Psoas muscle (tissue), 8 donors: ENCODE results near the gene AIMP1. TPM values are rescaled to one million over a fixed set of nuclear protein-coding genes. Genes with fewer than 3 reads are reported as not detected.

ENCODE experiments used
- ATAC-seq, 4 donors: fragments of 200-7000 bp; cut with Tn5 transposase; one replicate each; pipeline ENCODE4 v1.9.1; 2020; ENCODE audit warnings: moderate library complexity in 3 of 4, mild to moderate bottlenecking in 2 of 4
- DNase-seq, 2 donors: peaks; one replicate each; pipeline ENCODE4 v3.0.0-alpha.2; 2020
- H3K27ac ChIP-seq: fragments of 200-600 bp; one replicate; pipeline ENCODE4 v1.8.0; 2022
- H3K27me3 ChIP-seq, 3 donors: fragments of 200-600 bp in 1 of 3; one replicate each; pipeline versions ENCODE4 v1.6.1 to v1.8.0; 2013 to 2022; ENCODE audit warnings: low read length in 2 of 3, mild to moderate bottlenecking in 2 of 3, moderate library complexity in 1 of 3; ENCODE audit not compliant: insufficient read depth in 3 of 3
- H3K36me3 ChIP-seq, 2 donors: fragments of 200-600 bp in 1 of 2; one replicate each; pipeline versions ENCODE4 v1.6.1 to v1.8.0; 2013 to 2022; ENCODE audit warnings: low read depth in 1 of 2, mild to moderate bottlenecking in 1 of 2, moderate library complexity in 1 of 2; ENCODE audit not compliant: insufficient read depth in 1 of 2
- H3K4me1 ChIP-seq: fragments of 200-600 bp; one replicate; pipeline ENCODE4 v1.8.0; 2022
- H3K4me3 ChIP-seq: fragments of 200-600 bp; one replicate; pipeline ENCODE4 v1.8.0; 2022; ENCODE audit warnings: mild to moderate bottlenecking
- H3K9me3 ChIP-seq: fragments of 200-600 bp; one replicate; pipeline ENCODE4 v1.8.0; 2022
- CTCF ChIP-seq: fragments of 200-600 bp; IDR thresholded peaks from one replicate; pipeline ENCODE4 v1.8.0; 2022; ENCODE audit warnings: antibody characterized with exemption
- WGBS, 3 donors: extraction: QIAGEN DNeasy Blood & Tissue Kit; methylation state at CpG; one replicate each; pipeline versions ENCODE4 v1.1.6 to v1.1.7; 2013; 5-methylcytosine and 5-hydroxymethylcytosine counted together
- intact Hi-C, 2 donors: fragments of 100-400 bp; cut with DNase I; formaldehyde crosslinking; loops; one replicate each; pipeline versions ENCODE4 v1.11.0 to v1.14.2; 2022
- polyA plus RNA-seq, 3 donors: library from polyadenylated mRNA; stranded (reverse); fragments of 200-250 nt; gene quantifications; one replicate each; pipeline ENCODE4 v1.2.3, GENCODE V29; 2013
- total RNA-seq, 4 donors: library from RNA; stranded (reverse); fragmentation: NEBNext Ultra II Directional in 2 of 4; extraction: Animal tissue kit (Norgen Biotek cat#: 25700) in 2 of 4; gene quantifications; one replicate each; pipeline versions ENCODE4 v1.2.1 to v1.2.4, GENCODE V29; 2021 to 2023
- donor health status: healthy with polysubstance abuse.
- donor health status: DM: no; HTN: no; CAD: no; lungs with moderate emphysema.
- donor health status: Bipolar disorder and iron deficiency.
- donor health status: healthy.
- donor health status: DM: yes; HTN: yes; CAD: no.
- donor health status: DM: no; HTN: no; CAD: no.
- donor health status: DM: no; HTN: no; CAD: no.
- donor health status: DM: yes; HTN: yes; CAD: no.

Gene AIMP1
- total and polyA plus RNA-seq, 7 donors: 26.0 to 65.5 (median 36.0) TPM

GRCh38 chr4:106289737-106290136 is 26.6 kb upstream of the AIMP1 start:
- Histone ChIP-seq H3K4me1 (no peaks in the 10 kb centered on the region), H3K27me3 (no peaks in the 10 kb centered on the region), H3K9me3 (no peaks in the 10 kb centered on the region), H3K27ac (no peak overlapping the region), H3K36me3 (peaks cover 6 to 31% of the 10 kb centered on the region in 2 donors), H3K4me3 (no peak overlapping the region)
- DNase-seq (no peak), ATAC-seq (no peak)
- TF ChIP-seq CTCF: no peak
- intact Hi-C loops: no loop called here
- 96 to 98% (median 97%) methylated on average over 2 of the region's 2 CpGs for WGBS, 3 donors

- DNase-seq (no peak), ATAC-seq (no peak)
- 97 to 98% (median 97%) methylated on average over 5 of the region's 5 CpGs for WGBS, 3 donors
- Histone ChIP-seq H3K4me1 (no peaks in the 10 kb centered on the region), H3K9me3 (no peaks in the 10 kb centered on the region), H3K4me3 (no peak overlapping the region), H3K36me3 (peaks cover 6 to 46% of the 10 kb centered on the region in 2 donors), H3K27me3 (no peaks in the 10 kb centered on the region), H3K27ac (no peak overlapping the region)
- no peak for TF ChIP-seq CTCF
- intact Hi-C loops: no loop called here
Measured at GRCh38 chr4:106291678-106292077, 24.7 kb upstream of the AIMP1 start.

- Histone ChIP-seq H3K36me3 (peaks cover 8 to 46% of the 10 kb centered on the region in 2 donors), H3K9me3 (no peaks in the 10 kb centered on the region), H3K27ac (no peak overlapping the region), H3K4me1 (no peaks in the 10 kb centered on the region), H3K4me3 (no peak overlapping the region), H3K27me3 (no peaks in the 10 kb centered on the region)
- intact Hi-C loops: no loop called here
- no peak for DNase-seq
- TF ChIP-seq CTCF: no peak
- ATAC-seq: no peak
- 98 to 99% (median 99%) methylated on average over 10 of the region's 10 CpGs for WGBS, 3 donors
Measured at GRCh38 chr4:106294062-106294461, 22.3 kb upstream of the AIMP1 start.

- H3K27me3 ChIP-seq: no peaks in the 10 kb centered on the region
- H3K27ac ChIP-seq: no peak overlapping the region
- ATAC-seq: no peak
- DNase-seq: no peak
- no peak overlapping the region for H3K4me3 ChIP-seq
- H3K4me1 ChIP-seq: no peaks in the 10 kb centered on the region
- no peak for TF ChIP-seq CTCF
- no peaks in the 10 kb centered on the region for H3K9me3 ChIP-seq
- peaks cover 5 to 51% of the 10 kb centered on the region in 2 donors for H3K36me3 ChIP-seq
- intact Hi-C loops: no loop called here
Measured at GRCh38 chr4:106297245-106298035, 18.9 kb upstream of the AIMP1 start.

DNA sequence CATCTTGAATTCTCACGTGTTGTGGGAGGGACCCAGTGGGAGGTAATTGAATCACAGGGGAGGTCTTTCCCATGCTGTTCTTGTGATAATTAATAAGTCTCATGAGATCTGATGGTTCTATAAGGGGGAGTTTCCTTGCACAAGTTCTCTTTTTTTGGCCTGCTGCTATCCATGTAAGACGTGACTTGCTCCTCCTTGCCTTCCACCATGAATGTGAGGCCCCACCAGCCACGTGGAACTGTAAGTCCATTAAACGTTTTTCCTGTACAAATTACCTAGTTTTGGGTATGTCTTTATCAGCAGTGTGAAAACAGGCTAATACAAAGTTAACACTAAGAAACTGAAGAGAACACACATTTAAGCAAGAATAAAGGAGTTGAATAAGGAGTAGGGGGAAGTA is 16.4 kb upstream of the AIMP1 start:
- H3K4me1 ChIP-seq: no peaks in the 10 kb centered on the region
- WGBS, 3 donors: 80 to 88% (median 82%) methylated on average over 4 of the region's 4 CpGs

More for the DNA sequence above, 16.4 kb upstream of the AIMP1 start:
- Histone ChIP-seq H3K27ac (no peak overlapping the region), H3K4me3 (no peak overlapping the region), H3K9me3 (no peaks in the 10 kb centered on the region), H3K27me3 (no peaks in the 10 kb centered on the region), H3K36me3 (peaks cover 2 to 25% of the 10 kb centered on the region in 2 donors)
- no peak for ATAC-seq
- DNase-seq: no peak
- no peak for TF ChIP-seq CTCF
- intact Hi-C loops: no loop called here
